Natural killer cell (primary cell): Measurements from ENCODE around the gene ALDOB. TPM values are rescaled to one million over a fixed set of nuclear protein-coding genes. Genes with fewer than 3 reads are reported as not detected.

ENCODE experiments used
- ATAC-seq, 3 donors: fragments of 150-1000 bp in 2 of 3; fragments of 200-7000 bp in 1 of 3; cut with Tn5 transposase; 1 replicate in 1 of 3; 2 replicates in 2 of 3; pipeline ENCODE4 v1.10.0; 2021; ENCODE audit warnings: mild to moderate bottlenecking in 2 of 3, moderate library complexity in 2 of 3
- DNase-seq, 2 donors: peaks; one replicate each; pipeline versions ENCODE4 v3.0.0 to v3.0.0-alpha.2; 2013 to 2021; ENCODE audit warnings: mixed read lengths in 1 of 2
- H3K27ac ChIP-seq: one replicate; pipeline ENCODE4 v1.5.1; 2013; ENCODE audit warnings: mild to moderate bottlenecking, low read length
- H3K27me3 ChIP-seq: one replicate; pipeline ENCODE4 v1.6.1; 2013; ENCODE audit warnings: low read length; ENCODE audit not compliant: control insufficient read depth, insufficient read depth
- H3K36me3 ChIP-seq: one replicate; pipeline ENCODE4 v1.6.1; 2013; ENCODE audit warnings: low read length; ENCODE audit not compliant: control insufficient read depth, insufficient read depth
- H3K4me1 ChIP-seq: one replicate; pipeline ENCODE4 v1.6.1; 2013; ENCODE audit warnings: low read length; ENCODE audit not compliant: control insufficient read depth, insufficient read depth
- H3K4me3 ChIP-seq: one replicate; pipeline ENCODE4 v1.5.1; 2013; ENCODE audit warnings: low read length
- H3K9me3 ChIP-seq: one replicate; pipeline ENCODE4 v1.6.1; 2013; ENCODE audit warnings: low read length; ENCODE audit not compliant: control insufficient read depth, insufficient read depth
- H3K27ac Mint-ChIP-seq, 2 donors: one replicate each; pipeline ENCODE4 v1.8.0; 2022; ENCODE audit warnings: mild to moderate bottlenecking in 2 of 2, mixed read lengths in 2 of 2, moderate library complexity in 1 of 2
- H3K27me3 Mint-ChIP-seq, 2 donors: one replicate each; pipeline ENCODE4 v1.8.0; 2022; ENCODE audit warnings: low read depth in 2 of 2, mixed read lengths in 2 of 2
- H3K36me3 Mint-ChIP-seq: one replicate; pipeline ENCODE4 v1.8.0; 2022; ENCODE audit warnings: mixed read lengths
- H3K4me1 Mint-ChIP-seq, 2 donors: one replicate each; pipeline ENCODE4 v1.8.0; 2022; ENCODE audit warnings: mixed read lengths in 2 of 2
- H3K4me3 Mint-ChIP-seq: one replicate; pipeline ENCODE4 v1.8.0; 2022; ENCODE audit warnings: mild to moderate bottlenecking, moderate library complexity, mixed read lengths
- H3K9me3 Mint-ChIP-seq, 2 donors: one replicate each; pipeline ENCODE4 v1.8.0; 2022; ENCODE audit warnings: mixed read lengths in 2 of 2
- WGBS: methylation state at CpG from one replicate; pipeline ENCODE4 v1.1.7; 2013; ENCODE audit warnings: missing lambda C conversion rate; ENCODE audit not compliant: insufficient coverage; 5-methylcytosine and 5-hydroxymethylcytosine counted together
- intact Hi-C: fragments of 100-400 bp; cut with micrococcal nuclease; formaldehyde crosslinking; loops from one replicate; pipeline ENCODE4 v1.14.2; 2022
- total RNA-seq, 4 donors: library from RNA; stranded (reverse); fragments of 120-200 nt in 1 of 4; gene quantifications; one replicate each; pipeline versions ENCODE4 v1.2.3 to v1.2.4, GENCODE V29; 2013 to 2022
- TF ChIP-seq, protein P1 (sequence below): fragments of 200-600 bp; IDR thresholded peaks from one replicate; pipeline ENCODE4 v1.8.0; 2022; ENCODE audit warnings: antibody characterized with exemption

ALDOB gene
- total RNA-seq, 3 donors from 2014 or later (not counting 1 experiment from before 2014, with no cell fraction given): not detected

DNA sequence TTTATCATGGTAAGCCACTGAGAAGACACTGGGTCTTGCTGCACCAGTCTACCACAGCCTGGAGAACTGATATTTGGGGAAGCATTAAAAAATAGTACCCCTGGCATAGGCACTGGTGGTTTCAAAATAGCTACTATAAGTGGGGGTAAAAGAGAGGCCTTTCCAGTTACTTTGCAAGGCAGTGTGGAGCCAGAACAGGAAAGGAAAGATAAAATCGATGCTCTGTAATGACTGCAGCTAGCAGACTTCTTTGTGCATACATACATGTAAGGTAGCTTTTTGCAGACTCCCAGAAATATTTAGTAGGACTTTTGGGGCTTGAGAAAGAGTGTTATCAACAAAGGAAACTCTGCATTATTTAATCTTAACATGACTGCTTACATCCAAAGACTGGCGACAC, 31.3 kb upstream of the ALDOB start:
- no peaks in the 10 kb centered on the region for H3K4me1 Mint-ChIP-seq
- Histone ChIP-seq H3K27ac (no peak overlapping the region), H3K27me3 (peaks cover 3% of the 10 kb centered on the region), H3K4me3 (no peak overlapping the region), H3K9me3 (no peaks in the 10 kb centered on the region), H3K36me3 (no peaks in the 10 kb centered on the region), H3K4me1 (no peaks in the 10 kb centered on the region)
- peaks cover 16 to 36% of the 10 kb centered on the region in 2 donors for H3K27me3 Mint-ChIP-seq
- TF ChIP-seq, protein P1, sequence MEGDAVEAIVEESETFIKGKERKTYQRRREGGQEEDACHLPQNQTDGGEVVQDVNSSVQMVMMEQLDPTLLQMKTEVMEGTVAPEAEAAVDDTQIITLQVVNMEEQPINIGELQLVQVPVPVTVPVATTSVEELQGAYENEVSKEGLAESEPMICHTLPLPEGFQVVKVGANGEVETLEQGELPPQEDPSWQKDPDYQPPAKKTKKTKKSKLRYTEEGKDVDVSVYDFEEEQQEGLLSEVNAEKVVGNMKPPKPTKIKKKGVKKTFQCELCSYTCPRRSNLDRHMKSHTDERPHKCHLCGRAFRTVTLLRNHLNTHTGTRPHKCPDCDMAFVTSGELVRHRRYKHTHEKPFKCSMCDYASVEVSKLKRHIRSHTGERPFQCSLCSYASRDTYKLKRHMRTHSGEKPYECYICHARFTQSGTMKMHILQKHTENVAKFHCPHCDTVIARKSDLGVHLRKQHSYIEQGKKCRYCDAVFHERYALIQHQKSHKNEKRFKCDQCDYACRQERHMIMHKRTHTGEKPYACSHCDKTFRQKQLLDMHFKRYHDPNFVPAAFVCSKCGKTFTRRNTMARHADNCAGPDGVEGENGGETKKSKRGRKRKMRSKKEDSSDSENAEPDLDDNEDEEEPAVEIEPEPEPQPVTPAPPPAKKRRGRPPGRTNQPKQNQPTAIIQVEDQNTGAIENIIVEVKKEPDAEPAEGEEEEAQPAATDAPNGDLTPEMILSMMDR: no peak
- ATAC-seq (no peak), DNase-seq (no peak)
- intact Hi-C loops: no loop called here
- H3K4me3 Mint-ChIP-seq: no peak overlapping the region
- H3K27ac Mint-ChIP-seq: no peak overlapping the region
- WGBS: 69% methylated on average over 2 of the region's 2 CpGs
- no peaks in the 10 kb centered on the region for H3K9me3 Mint-ChIP-seq
- no peaks in the 10 kb centered on the region for H3K36me3 Mint-ChIP-seq

DNA sequence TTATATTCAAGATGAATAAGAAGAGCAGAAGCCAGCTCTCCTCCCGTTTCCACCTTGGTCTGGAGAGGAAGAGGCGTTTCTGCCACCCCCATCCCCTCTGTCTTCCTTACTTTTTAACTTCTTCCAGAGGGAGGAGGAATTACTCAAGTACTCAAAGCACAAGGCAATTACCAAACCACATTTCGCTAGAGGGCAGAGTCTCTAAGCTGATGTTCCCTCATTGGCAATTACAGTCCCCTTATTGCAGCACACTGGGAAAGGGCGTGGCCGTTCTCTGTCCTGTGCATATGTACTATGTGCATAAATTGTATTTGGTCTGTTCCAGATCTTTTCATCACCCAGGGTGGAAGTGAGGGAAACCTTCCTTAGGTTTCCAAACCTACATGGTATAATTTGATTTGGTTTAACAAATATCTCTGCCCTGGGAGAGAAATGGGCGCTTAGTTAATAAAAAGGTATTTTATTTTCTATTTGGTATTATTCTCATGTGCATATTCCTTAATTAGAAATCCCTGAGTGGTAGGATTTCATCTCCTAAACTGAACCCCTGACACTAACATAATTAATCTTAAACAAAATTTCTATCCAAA, 29.8 kb upstream of the ALDOB start:
- Mint-ChIP-seq H3K9me3 (no peaks in the 10 kb centered on the region), H3K27me3 (peaks cover 17 to 36% of the 10 kb centered on the region in 2 donors), H3K4me3 (no peak overlapping the region), H3K36me3 (no peaks in the 10 kb centered on the region), H3K27ac (no peak overlapping the region), H3K4me1 (no peaks in the 10 kb centered on the region)
- Histone ChIP-seq H3K27me3 (peaks cover 3% of the 10 kb centered on the region), H3K36me3 (no peaks in the 10 kb centered on the region), H3K27ac (no peak overlapping the region), H3K4me3 (no peak overlapping the region), H3K9me3 (no peaks in the 10 kb centered on the region), H3K4me1 (no peaks in the 10 kb centered on the region)
- WGBS: 14% methylated on average over 4 of the region's 6 CpGs
- TF ChIP-seq, protein P1: no peak
- intact Hi-C loops: no loop called here
- no peak for ATAC-seq
- DNase-seq: peak in 1 of 2 donors; percentile 8

DNA sequence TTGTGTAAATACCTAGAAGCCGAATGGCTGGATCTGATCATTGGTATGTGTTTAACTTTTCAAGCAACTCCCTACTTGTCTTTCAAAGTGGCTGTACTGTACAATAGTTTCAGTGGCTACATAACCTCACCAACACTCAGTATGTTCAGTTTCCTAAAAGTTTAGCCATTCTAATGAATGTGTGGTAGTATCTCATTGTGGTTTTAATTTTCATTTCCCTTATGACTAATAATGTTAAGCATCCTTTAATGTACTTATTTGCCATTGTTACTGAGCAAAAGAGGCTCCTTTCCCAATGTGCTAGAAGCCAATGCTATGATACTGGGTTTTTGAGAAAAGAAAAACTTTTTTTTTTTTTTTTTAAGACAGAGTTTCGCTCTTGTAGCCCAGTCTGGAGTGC, 27.8 kb upstream of the ALDOB start:
- 83% methylated on average over 1 of the region's 2 CpGs for WGBS
- ATAC-seq (no peak), DNase-seq (no peak)
- H3K27ac Mint-ChIP-seq: no peak overlapping the region
- H3K4me3 Mint-ChIP-seq: no peak overlapping the region
- peaks cover 20 to 27% of the 10 kb centered on the region in 2 donors for H3K27me3 Mint-ChIP-seq
- no peaks in the 10 kb centered on the region for H3K36me3 Mint-ChIP-seq
- intact Hi-C loops: no loop called here
- Histone ChIP-seq H3K9me3 (no peaks in the 10 kb centered on the region), H3K27me3 (peaks cover 5% of the 10 kb centered on the region), H3K4me3 (no peak overlapping the region), H3K36me3 (no peaks in the 10 kb centered on the region), H3K4me1 (no peaks in the 10 kb centered on the region), H3K27ac (no peak overlapping the region)
- H3K9me3 Mint-ChIP-seq: no peaks in the 10 kb centered on the region
- TF ChIP-seq, protein P1: no peak
- H3K4me1 Mint-ChIP-seq: no peaks in the 10 kb centered on the region

DNA sequence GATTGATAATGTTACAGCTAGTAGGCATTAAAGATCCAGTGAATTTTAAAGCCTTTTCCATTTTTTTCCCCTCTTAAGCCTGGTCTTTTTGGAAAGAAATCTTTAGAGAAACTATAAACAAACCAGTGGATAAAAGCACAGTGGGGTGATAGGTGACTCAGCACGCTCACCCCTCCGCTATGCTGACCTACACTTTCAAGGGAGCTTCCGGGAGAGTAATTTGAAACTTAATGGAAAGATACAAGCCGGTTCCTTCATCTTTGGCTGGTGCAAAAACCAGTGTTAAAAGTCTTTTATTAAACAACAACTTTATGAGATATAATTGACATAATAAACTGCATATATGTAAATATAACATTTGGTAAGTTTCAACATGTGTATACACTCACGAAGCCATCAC, 27.0 kb upstream of the ALDOB start:
- 100% methylated on average over 1 of the region's 5 CpGs for WGBS
- H3K27me3 Mint-ChIP-seq: peaks cover 20 to 27% of the 10 kb centered on the region in 2 donors
- intact Hi-C loops: no loop called here

More for the DNA sequence above, 27.0 kb upstream of the ALDOB start:
- no peak overlapping the region for H3K27ac Mint-ChIP-seq
- peaks cover 6% of the 10 kb centered on the region for H3K27me3 ChIP-seq
- DNase-seq: no peak
- no peak for ATAC-seq
- H3K9me3 ChIP-seq: no peaks in the 10 kb centered on the region
- no peaks in the 10 kb centered on the region for H3K4me1 Mint-ChIP-seq
- TF ChIP-seq, protein P1: no peak
- no peaks in the 10 kb centered on the region for H3K9me3 Mint-ChIP-seq
- no peaks in the 10 kb centered on the region for H3K36me3 ChIP-seq
- no peak overlapping the region for H3K4me3 ChIP-seq
- no peaks in the 10 kb centered on the region for H3K4me1 ChIP-seq
- H3K36me3 Mint-ChIP-seq: no peaks in the 10 kb centered on the region
- no peak overlapping the region for H3K27ac ChIP-seq
- no peak overlapping the region for H3K4me3 Mint-ChIP-seq
